ENCODE results near the gene GATA3. TPM values are rescaled to one million over a fixed set of nuclear protein-coding genes. Genes with fewer than 3 reads are reported as not detected.

GATA3 gene
- total RNA-seq, 1 donor from 2014 or later: 17.6 TPM

- Histone ChIP-seq H3K36me3 (ENCODE audit: insufficient read depth, low read length) (no peaks in the 10 kb centered on the region), H3K4me3 (ENCODE audit: insufficient read depth, low read depth, low read length) (no peak overlapping the region), H4K20me1 (ENCODE audit: insufficient read depth, low read length) (no peaks in the 10 kb centered on the region), H3K79me2 (ENCODE audit: insufficient read depth, low read length) (no peaks in the 10 kb centered on the region), H3K9ac (ENCODE audit: low read length) (no peak overlapping the region), H3K27ac (ENCODE audit: low read depth, low read length) (no peak overlapping the region), H3K9me3 (ENCODE audit: insufficient read depth, low read depth, low read length) (no peaks in the 10 kb centered on the region), H3K4me2 (ENCODE audit: low read length) (no peak overlapping the region), H2AFZ (ENCODE audit: low read depth, low read length) (no peak overlapping the region), H3K27me3 (ENCODE audit: insufficient read depth, low read length) (no peaks in the 10 kb centered on the region), H3K4me1 (ENCODE audit: insufficient read depth, low read length) (no peaks in the 10 kb centered on the region)
- no peak overlapping the region for H3K4me3 Mint-ChIP-seq (ENCODE audit: unreplicated experiment)
- H3K9me3 Mint-ChIP-seq (ENCODE audit: unreplicated experiment): no peaks in the 10 kb centered on the region
- no peaks in the 10 kb centered on the region for H3K4me1 Mint-ChIP-seq (ENCODE audit: low read depth, unreplicated experiment)
- no peak for TF ChIP-seq EZH2 (IDR thresholded peaks at IDR 0.05; ENCODE audit: insufficient read depth, low read length)
- TF ChIP-seq CTCF (IDR thresholded peaks at IDR 0.05; ENCODE audit: insufficient read depth, low read depth, low read length): no peak
- no peak overlapping the region for H3K27ac Mint-ChIP-seq (ENCODE audit: unreplicated experiment)
- no peaks in the 10 kb centered on the region for H3K36me3 Mint-ChIP-seq (ENCODE audit: low read depth, unreplicated experiment)
- H3K27me3 Mint-ChIP-seq (ENCODE audit: low read depth, unreplicated experiment): peaks cover 11% of the 10 kb centered on the region
- FAIRE-seq (no peak), DNase-seq (ENCODE audit: low read depth) (no peak)
Measured at GRCh38 chr10:8115618-8115980, 61.1 kb downstream of the GATA3 start.

- H3K27ac Mint-ChIP-seq (ENCODE audit: unreplicated experiment): no peak overlapping the region
- FAIRE-seq (no peak), DNase-seq (ENCODE audit: low read depth) (no peak)
- no peak overlapping the region for H3K9ac ChIP-seq (ENCODE audit: low read length)
- H3K36me3 Mint-ChIP-seq (ENCODE audit: low read depth, unreplicated experiment): no peaks in the 10 kb centered on the region
- H3K4me1 ChIP-seq (ENCODE audit: insufficient read depth, low read length): no peaks in the 10 kb centered on the region
- no peaks in the 10 kb centered on the region for H3K36me3 ChIP-seq (ENCODE audit: insufficient read depth, low read length)
- H3K9me3 Mint-ChIP-seq (ENCODE audit: unreplicated experiment): no peaks in the 10 kb centered on the region
- TF ChIP-seq EZH2 (IDR thresholded peaks at IDR 0.05; ENCODE audit: insufficient read depth, low read length) (no peak), CTCF (IDR thresholded peaks at IDR 0.05; ENCODE audit: insufficient read depth, low read depth, low read length) (no peak)
- no peak overlapping the region for H2AFZ ChIP-seq (ENCODE audit: low read depth, low read length)
- H3K4me1 Mint-ChIP-seq (ENCODE audit: low read depth, unreplicated experiment): no peaks in the 10 kb centered on the region
- H4K20me1 ChIP-seq (ENCODE audit: insufficient read depth, low read length): no peaks in the 10 kb centered on the region
- no peak overlapping the region for H3K4me3 Mint-ChIP-seq (ENCODE audit: unreplicated experiment)
- H3K4me3 ChIP-seq (ENCODE audit: insufficient read depth, low read depth, low read length): no peak overlapping the region
- H3K27me3 ChIP-seq (ENCODE audit: insufficient read depth, low read length): no peaks in the 10 kb centered on the region
- peaks cover 12% of the 10 kb centered on the region for H3K27me3 Mint-ChIP-seq (ENCODE audit: low read depth, unreplicated experiment)
- no peak overlapping the region for H3K27ac ChIP-seq (ENCODE audit: low read depth, low read length)
- no peaks in the 10 kb centered on the region for H3K9me3 ChIP-seq (ENCODE audit: insufficient read depth, low read depth, low read length)
- no peaks in the 10 kb centered on the region for H3K79me2 ChIP-seq (ENCODE audit: insufficient read depth, low read length)
- no peak overlapping the region for H3K4me2 ChIP-seq (ENCODE audit: low read length)
Measured at GRCh38 chr10:8116474-8116873, 62.0 kb downstream of the GATA3 start.

- Mint-ChIP-seq H3K27ac (ENCODE audit: unreplicated experiment) (no peak overlapping the region), H3K4me3 (ENCODE audit: unreplicated experiment) (no peak overlapping the region), H3K4me1 (ENCODE audit: low read depth, unreplicated experiment) (no peaks in the 10 kb centered on the region), H3K36me3 (ENCODE audit: low read depth, unreplicated experiment) (no peaks in the 10 kb centered on the region), H3K9me3 (ENCODE audit: unreplicated experiment) (no peaks in the 10 kb centered on the region), H3K27me3 (ENCODE audit: low read depth, unreplicated experiment) (peaks cover 14% of the 10 kb centered on the region)
- no peaks in the 10 kb centered on the region for H4K20me1 ChIP-seq (ENCODE audit: insufficient read depth, low read length)
- no peaks in the 10 kb centered on the region for H3K9me3 ChIP-seq (ENCODE audit: insufficient read depth, low read depth, low read length)
- no peak overlapping the region for H3K4me3 ChIP-seq (ENCODE audit: insufficient read depth, low read depth, low read length)
- no peaks in the 10 kb centered on the region for H3K27me3 ChIP-seq (ENCODE audit: insufficient read depth, low read length)
- no peak overlapping the region for H3K9ac ChIP-seq (ENCODE audit: low read length)
- no peak overlapping the region for H3K4me2 ChIP-seq (ENCODE audit: low read length)
- no peaks in the 10 kb centered on the region for H3K79me2 ChIP-seq (ENCODE audit: insufficient read depth, low read length)
- no peak for TF ChIP-seq EZH2 (IDR thresholded peaks at IDR 0.05; ENCODE audit: insufficient read depth, low read length)
- TF ChIP-seq CTCF (IDR thresholded peaks at IDR 0.05; ENCODE audit: insufficient read depth, low read depth, low read length): no peak
- no peaks in the 10 kb centered on the region for H3K36me3 ChIP-seq (ENCODE audit: insufficient read depth, low read length)
- H3K27ac ChIP-seq (ENCODE audit: low read depth, low read length): no peak overlapping the region
- no peaks in the 10 kb centered on the region for H3K4me1 ChIP-seq (ENCODE audit: insufficient read depth, low read length)
- no peak overlapping the region for H2AFZ ChIP-seq (ENCODE audit: low read depth, low read length)
- DNase-seq (ENCODE audit: low read depth) (no peak), FAIRE-seq (no peak)
Measured at GRCh38 chr10:8116926-8117493, 62.5 kb downstream of the GATA3 start.
